HCT116 (cell line): ENCODE results near the gene NPDC1. TPM values are rescaled to one million over a fixed set of nuclear protein-coding genes. Genes with fewer than 3 reads are reported as not detected.
A peak's percentile ranks its signal among the peaks of the same experiment; 100 is the strongest.

Experiments used
- ATAC-seq: fragments of 200-7000 bp; cut with Tn5 transposase; 2 replicates; pipeline ENCODE4 v1.9.1; 2020; ENCODE audit warnings: mild to moderate bottlenecking, moderate library complexity
- BruUV-seq: library from RNA; stranded (reverse); fragments of 400-500 nt; replicated peaks from 2 replicates; lab custom pipeline; 2021; lab: Mats Ljungman, UMichigan
- CTCF ChIA-PET: fragments of 300-600 bp; sonication (Branson Sonifier 250); formaldehyde crosslinking; loops from one replicate; lab custom pipeline; 2021; ENCODE audit warnings: antibody characterized with exemption; lab: Charles Lee
- POLR2A ChIA-PET: fragments of 300-600, 350-600 bp; sonication (Branson Sonifier 250); formaldehyde crosslinking; loops from one replicate; lab custom pipeline; 2021; ENCODE audit warnings: antibody characterized with exemption; lab: Charles Lee
- RAD21 ChIA-PET, 2 experiments: fragments of 300-600 bp; sonication (Branson Sonifier 250); formaldehyde crosslinking; loops; one replicate each; lab custom pipeline; 2023; ENCODE audit warnings: low total read pairs in 2 of 2; ENCODE audit not compliant: uncharacterized antibody in 2 of 2, unreplicated experiment in 2 of 2, low non-redundant PET in 1 of 2; lab: Charles Lee
- DNase-seq: peaks from one replicate; pipeline ENCODE4 v3.0.0-alpha.2; 2010; ENCODE audit warnings: low read depth, low spot score
- H2AFZ ChIP-seq: fragments of 200-600 bp; shearing (Covaris generic), sonication (generic); 2 replicates; pipeline ENCODE4 v1.6.1; 2017; ENCODE audit warnings: low read depth, mixed run types, mixed read lengths, antibody characterized with exemption, low read length; ENCODE audit not compliant: poor library complexity, severe bottlenecking
- H3K27ac ChIP-seq: 2 replicates; pipeline ENCODE4 v1.5.1; 2012; ENCODE audit warnings: low read depth, low read length
- H3K27me3 ChIP-seq: fragments of 200-600 bp; sonication (generic); 2 replicates; pipeline ENCODE4 v1.6.1; 2016; ENCODE audit warnings: mixed run types, low read length, mixed read lengths; ENCODE audit not compliant: insufficient read depth
- H3K36me3 ChIP-seq, 2 experiments: fragments of 200-500 bp in 1 of 2; fragments of 200-600 bp in 1 of 2; sonication (Bioruptor generic) in 1 of 2; sonication (generic) in 1 of 2; 2 replicates each; pipeline versions ENCODE4 v1.5.1 to v1.6.1; 2014 to 2016; ENCODE audit warnings: low read length in 2 of 2, inconsistent platforms in 1 of 2, mixed read lengths in 1 of 2, mixed run types in 1 of 2; ENCODE audit not compliant: insufficient read depth in 2 of 2, control insufficient read depth in 1 of 2
- H3K4me1 ChIP-seq, 2 experiments: fragments of 200-600 bp in 1 of 2; sonication (generic) in 1 of 2; 2 replicates each; pipeline versions ENCODE4 v1.5.1 to v1.6.1; 2012 to 2017; ENCODE audit warnings: low read length in 2 of 2, inconsistent platforms in 1 of 2, mild to moderate bottlenecking in 1 of 2, mixed read lengths in 1 of 2, mixed run types in 1 of 2, moderate library complexity in 1 of 2; ENCODE audit not compliant: insufficient read depth in 2 of 2, control insufficient read depth in 1 of 2
- H3K4me2 ChIP-seq: fragments of 200-600 bp; sonication (generic); 2 replicates; pipeline ENCODE4 v1.6.1; 2017; ENCODE audit warnings: mixed run types, low read length, mixed read lengths
- H3K4me3 ChIP-seq, 2 experiments: fragments of 200-600 bp in 1 of 2; sonication (generic) in 1 of 2; replicated peaks in 1 of 2; 2 replicates each; pipeline ENCODE4 v1.5.1; 2011 to 2016; ENCODE audit warnings: low read length in 2 of 2, control low read depth in 1 of 2, low read depth in 1 of 2, mild to moderate bottlenecking in 1 of 2, mixed read lengths in 1 of 2, mixed run types in 1 of 2
- H3K79me2 ChIP-seq: fragments of 200-600 bp; sonication (generic); 2 replicates; pipeline ENCODE4 v1.6.1; 2017; ENCODE audit warnings: mild to moderate bottlenecking, mixed run types, low read length, moderate library complexity, mixed read lengths; ENCODE audit not compliant: insufficient read depth
- H3K9ac ChIP-seq: fragments of 200-600 bp; sonication (generic); 2 replicates; pipeline ENCODE4 v1.6.1; 2016; ENCODE audit warnings: low read length, mixed read lengths
- H3K9me2 ChIP-seq: fragments of 200-600 bp; sonication (generic), shearing (Covaris generic); 2 replicates; pipeline ENCODE4 v1.6.1; 2017; ENCODE audit warnings: mixed run types, mild to moderate bottlenecking, moderate library complexity; ENCODE audit not compliant: insufficient read depth
- H3K9me3 ChIP-seq, 2 experiments: fragments of 200-500 bp in 1 of 2; fragments of 200-600 bp in 1 of 2; sonication (Bioruptor generic) in 1 of 2; sonication (generic) in 1 of 2; 2 replicates each; pipeline ENCODE4 v1.6.1; 2014 to 2017; ENCODE audit warnings: low read length in 2 of 2, mixed read lengths in 2 of 2, inconsistent platforms in 1 of 2, low read depth in 1 of 2, mild to moderate bottlenecking in 1 of 2, mixed run types in 1 of 2, moderate library complexity in 1 of 2; ENCODE audit not compliant: control insufficient read depth in 1 of 2, insufficient read depth in 1 of 2
- H4K20me1 ChIP-seq: fragments of 200-600 bp; sonication (generic), shearing (Covaris generic); 2 replicates; pipeline ENCODE4 v1.6.1; 2017; ENCODE audit warnings: mixed run types, mild to moderate bottlenecking, moderate library complexity; ENCODE audit not compliant: insufficient read depth
- CEBPB ChIP-seq: IDR thresholded peaks from 2 replicates; pipeline ENCODE4 v1.6.1; 2012; ENCODE audit warnings: low read depth
- EGR1 ChIP-seq: IDR thresholded peaks from 2 replicates; pipeline ENCODE4 v1.6.1; 2012; ENCODE audit warnings: low read depth
- EZH2 ChIP-seq: fragments of 200-600 bp; sonication (generic); IDR thresholded peaks from 2 replicates; pipeline ENCODE4 v1.6.1; 2017; ENCODE audit warnings: antibody characterized with exemption, mixed run types
- FOSL1 ChIP-seq: IDR thresholded peaks from 2 replicates; pipeline ENCODE4 v1.6.1; 2012; ENCODE audit warnings: low read depth
- JUND ChIP-seq: IDR thresholded peaks from 2 replicates; pipeline ENCODE4 v1.6.1; 2012
- POLR2A ChIP-seq: IDR thresholded peaks from 2 replicates; pipeline ENCODE4 v1.7.0; 2011; ENCODE audit warnings: borderline replicate concordance; ENCODE audit not compliant: insufficient read depth, insufficient read length; ENCODE audit errors: extremely low read depth
- POLR2AphosphoS5 ChIP-seq: IDR thresholded peaks from 2 replicates; pipeline ENCODE4 v1.6.1; 2011; ENCODE audit warnings: mild to moderate bottlenecking, low read depth, low read length, moderate library complexity
- RAD21 ChIP-seq: IDR thresholded peaks from 2 replicates; pipeline ENCODE4 v1.6.1; 2012; ENCODE audit warnings: low read depth, mild to moderate bottlenecking
- SIN3A ChIP-seq: IDR thresholded peaks from 2 replicates; pipeline ENCODE4 v1.6.1; 2012; ENCODE audit warnings: low read depth
- SP1 ChIP-seq: IDR thresholded peaks from 2 replicates; pipeline ENCODE4 v1.6.1; 2012; ENCODE audit warnings: low read depth
- ZBTB33 ChIP-seq: IDR thresholded peaks from 2 replicates; pipeline ENCODE4 v1.6.1; 2011; ENCODE audit warnings: mild to moderate bottlenecking, low read length, moderate library complexity; ENCODE audit not compliant: insufficient replicate concordance; ENCODE audit errors: extremely low read depth
- ZFX ChIP-seq: fragments of 450-650 bp; IDR thresholded peaks from 2 replicates; pipeline ENCODE4 v1.6.1; 2017
- ZNF274 ChIP-seq: fragments of 200-500 bp; sonication (Bioruptor generic); IDR thresholded peaks from 2 replicates; pipeline ENCODE4 v1.6.1; 2014; ENCODE audit warnings: mild to moderate bottlenecking, low read depth, low read length, inconsistent platforms
- intact Hi-C: fragments of 100-400 bp; cut with micrococcal nuclease; formaldehyde crosslinking; loops from 2 replicates; pipeline ENCODE4 v1.10.0; 2022
- total RNA-seq: library from RNA; stranded (reverse); gene quantifications from one replicate; pipeline ENCODE4 v1.2.1, GENCODE V29; 2021; ENCODE audit not compliant: unreplicated experiment

The NPDC1 gene
- total RNA-seq, 1 experiment from 2014 or later, result 98.8 TPM

GRCh38 chr9:137025517-137025966 lies 20.4 kb downstream of the NPDC1 start:
- Histone ChIP-seq H3K9me2 (no peaks in the 10 kb centered on the region), H3K36me3 (peaks cover 0 to 3% of the 10 kb centered on the region in 2 experiments; a peak in 1 of 4 replicates), H3K4me3 (no peak overlapping the region), H3K27me3 (no peaks in the 10 kb centered on the region), H3K9ac (no peak overlapping the region), H3K9me3 (no peaks in the 10 kb centered on the region), H2AFZ (no peak overlapping the region), H3K4me2 (0 out of 2 replicates have a peak overlapping the region, but pooled peaks have one; percentile 100), H3K79me2 (peaks cover 31% of the 10 kb centered on the region), H3K27ac (peak overlapping the region; percentile 85; the same call in 1 of the 2 replicates), H3K4me1 (peaks cover 37 to 57% of the 10 kb centered on the region in 2 experiments), H4K20me1 (no peaks in the 10 kb centered on the region)
- no TSS peak for BruUV-seq
- CTCF ChIA-PET, result interaction anchor here (1.7 kb wide), 1 partner anchor 21 kb away, joined by 5 read pairs; the partner anchor contains the start of gene NPDC1
- POLR2A ChIA-PET, result no interaction called here
- TF ChIP-seq JUND (no peak), POLR2AphosphoS5 (no peak), ZNF274 (no peak), EGR1 (no peak), POLR2A (no peak), SIN3A (no peak), EZH2 (no peak), CEBPB (no peak), SP1 (no peak), FOSL1 (no peak), ZFX (no peak), ZBTB33 (no peak), RAD21 (no peak)
- RAD21 ChIA-PET, result no interaction called here
- intact Hi-C loops, result loop anchor here (5.0 kb wide), 1 partner anchor 178 kb away; the partner anchor contains the start of gene PHPT1
- ATAC-seq (no peak), DNase-seq (no peak)
